NCI-H1930 (cell line): Measurements from ENCODE around the gene PRKG1.

Source experiments
- DNase-seq, 2 experiments: peaks; one replicate each; lab custom pipeline; 2025; lab: John Stamatoyannopoulos, UW

PRKG1 gene

DNA sequence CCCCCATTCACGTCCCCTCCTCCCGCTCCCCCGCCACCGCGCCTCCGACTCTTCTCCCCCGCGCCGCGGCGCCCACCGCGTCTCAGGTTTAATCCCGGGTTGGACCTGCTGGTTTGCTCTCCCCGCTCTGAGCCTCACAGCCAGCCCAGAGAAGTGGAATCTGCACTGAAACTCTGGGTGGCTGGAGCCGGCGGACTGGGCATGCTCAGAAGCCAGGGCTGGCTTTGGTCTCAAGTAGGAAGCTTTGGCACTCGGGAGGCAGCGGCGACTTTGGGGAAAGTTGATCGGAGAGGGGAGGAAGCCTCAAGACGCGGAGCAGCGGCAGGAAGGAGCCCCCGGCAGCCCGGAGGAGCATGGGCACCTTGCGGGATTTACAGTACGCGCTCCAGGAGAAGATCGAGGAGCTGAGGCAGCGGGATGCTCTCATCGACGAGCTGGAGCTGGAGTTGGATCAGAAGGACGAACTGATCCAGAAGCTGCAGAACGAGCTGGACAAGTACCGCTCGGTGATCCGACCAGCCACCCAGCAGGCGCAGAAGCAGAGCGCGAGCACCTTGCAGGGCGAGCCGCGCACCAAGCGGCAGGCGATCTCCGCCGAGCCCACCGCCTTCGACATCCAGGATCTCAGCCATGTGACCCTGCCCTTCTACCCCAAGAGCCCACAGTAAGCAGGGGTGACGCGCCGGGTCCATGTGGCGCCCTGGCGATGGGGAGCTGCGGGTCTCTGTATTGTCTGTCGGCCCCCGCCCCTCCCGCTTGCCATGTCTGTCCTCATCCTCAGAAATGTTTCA, at the start of gene PRKG1:
Gene PRKG1 (plus strand): TSS at position 250 of the 791 bp plus-strand sequence.
- no peak for DNase-seq

DNA sequence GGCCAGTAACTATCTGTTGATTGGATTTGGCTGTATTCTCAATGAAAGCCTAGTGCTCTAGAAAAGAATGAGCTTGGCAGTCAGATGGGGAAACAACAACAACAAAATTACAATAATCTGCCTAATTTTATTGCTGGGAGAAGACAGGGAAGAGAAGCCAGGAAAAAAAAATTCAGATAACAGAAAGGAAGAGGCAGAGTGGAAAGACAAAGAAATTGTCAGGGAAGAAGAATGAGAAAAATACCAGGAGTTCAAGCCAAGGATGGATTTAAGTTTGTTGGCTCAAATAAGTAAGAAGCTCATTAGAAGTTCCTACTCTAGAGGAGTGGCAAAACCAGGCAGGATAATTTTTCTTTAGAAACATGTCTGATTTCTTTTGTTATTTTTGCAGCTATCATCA, 45.9 kb upstream of the PRKG1 start:
- no peak for DNase-seq

DNA sequence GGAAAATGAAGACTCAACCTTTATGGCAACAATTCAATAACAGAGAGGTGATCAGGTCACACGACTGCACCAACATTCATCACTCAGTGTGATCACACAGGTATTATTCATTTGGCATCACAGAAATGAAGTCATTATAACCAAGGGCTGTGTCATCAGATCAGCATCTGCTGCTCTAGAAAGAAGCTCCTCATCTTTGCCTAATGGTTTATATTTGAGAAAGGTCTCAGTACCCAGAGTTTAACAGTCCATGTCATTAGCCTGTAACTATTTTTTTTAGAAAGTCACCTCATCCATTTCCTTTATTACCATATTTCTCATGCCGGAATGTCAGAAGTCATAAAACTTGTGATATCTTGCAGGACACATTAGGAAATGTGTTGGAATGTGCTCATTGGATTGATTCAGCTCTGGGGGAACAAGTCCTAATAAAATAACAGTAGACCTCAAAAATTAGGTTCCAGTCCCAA, 45.1 kb upstream of the PRKG1 start:
- DNase-seq, result no peak

DNA sequence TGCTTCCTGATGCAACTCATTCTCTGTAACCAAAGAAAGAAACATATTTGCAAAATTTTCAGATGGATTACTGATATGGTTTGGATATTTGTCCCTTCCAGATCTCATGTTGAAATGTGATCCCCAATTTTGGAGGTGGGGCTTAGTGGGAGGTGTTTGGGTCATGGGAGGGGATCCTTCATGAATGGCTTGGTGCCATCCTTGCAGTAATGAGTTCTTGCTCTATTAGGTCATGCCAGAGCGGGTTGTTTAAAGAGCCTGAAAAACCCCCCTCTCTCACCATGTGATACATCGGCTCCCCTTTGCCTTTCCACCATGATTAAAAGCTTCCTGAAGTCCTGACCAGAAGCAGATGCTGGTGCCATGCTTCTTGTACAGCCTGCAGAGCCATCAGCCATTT, 43.8 kb upstream of the PRKG1 start:
- no peak for DNase-seq

GRCh38 chr10:51031950-51032349, 42.3 kb upstream of the PRKG1 start:
- DNase-seq, result no peak

- DNase-seq, result no peak
These were observed 39.5 kb upstream of the PRKG1 start for GRCh38 chr10:51034769-51035168.

DNA sequence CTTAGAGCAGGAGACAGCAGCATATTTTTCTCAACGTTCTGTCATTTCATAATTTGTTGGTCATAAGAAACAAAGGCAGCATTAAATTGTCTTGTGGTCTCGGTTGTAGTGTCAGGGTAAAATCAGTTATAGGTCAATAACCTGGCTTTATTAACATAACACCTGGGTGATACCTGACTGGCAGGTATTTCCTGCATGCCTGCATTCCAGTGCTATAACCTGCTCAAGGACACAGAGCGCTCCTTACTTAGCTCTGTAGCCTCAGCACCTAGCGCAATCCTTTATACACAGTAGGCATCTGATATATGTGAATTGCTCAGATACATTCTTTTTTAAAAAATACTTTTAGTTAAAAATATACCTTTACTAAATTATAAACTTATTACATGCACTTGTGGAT, 38.9 kb upstream of the PRKG1 start:
- no peak for DNase-seq

GRCh38 chr10:51045871-51046270, 28.4 kb upstream of the PRKG1 start:
- no peak for DNase-seq

DNA sequence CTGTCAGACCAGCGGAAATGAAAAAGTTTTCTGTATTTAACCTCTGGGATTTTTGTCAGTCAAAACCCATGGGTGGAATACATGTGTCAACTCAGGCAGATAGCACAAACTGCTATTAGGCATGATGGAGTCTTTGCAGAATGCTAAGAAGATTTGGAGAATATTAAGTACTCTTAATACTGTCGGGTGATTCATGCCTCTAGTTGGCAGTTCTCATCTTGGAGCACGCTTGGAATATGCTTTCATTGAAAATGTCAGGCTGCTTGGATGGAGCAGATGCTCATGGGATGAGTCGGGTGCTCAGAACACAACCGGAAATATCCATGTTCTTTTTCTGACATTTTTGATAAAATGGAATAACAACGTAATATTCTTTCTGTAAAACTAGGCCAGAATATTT, 27.6 kb upstream of the PRKG1 start:
- no peak for DNase-seq

GRCh38 chr10:51047857-51048256, 26.4 kb upstream of the PRKG1 start:
- DNase-seq, result no peak

DNA sequence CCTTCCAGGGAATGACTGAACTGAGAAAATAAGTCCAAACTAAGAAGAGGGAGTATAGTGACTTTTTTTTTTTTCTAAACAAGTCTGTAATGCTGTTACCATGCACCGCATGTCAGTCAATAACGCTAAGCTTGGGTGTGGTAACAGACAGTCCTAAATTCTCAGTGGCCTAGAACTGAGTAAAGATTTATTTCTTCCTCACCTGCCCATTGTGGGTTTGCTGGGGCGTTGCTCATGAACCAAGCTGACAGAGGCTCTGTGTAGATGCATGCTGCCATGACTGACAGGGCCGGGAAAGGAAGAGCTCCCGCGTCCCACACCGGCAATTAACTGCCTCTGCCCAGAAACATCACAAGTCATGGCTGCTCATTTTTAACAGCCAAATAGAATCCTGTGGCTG, 25.5 kb upstream of the PRKG1 start:
- DNase-seq, result no peak

GRCh38 chr10:51052163-51052562, 22.1 kb upstream of the PRKG1 start:
- no peak for DNase-seq

- DNase-seq, result no peak
These were observed 16.4 kb upstream of the PRKG1 start for GRCh38 chr10:51057925-51058324.

GRCh38 chr10:51063166-51063565, 11.1 kb upstream of the PRKG1 start:
- no peak for DNase-seq

DNA sequence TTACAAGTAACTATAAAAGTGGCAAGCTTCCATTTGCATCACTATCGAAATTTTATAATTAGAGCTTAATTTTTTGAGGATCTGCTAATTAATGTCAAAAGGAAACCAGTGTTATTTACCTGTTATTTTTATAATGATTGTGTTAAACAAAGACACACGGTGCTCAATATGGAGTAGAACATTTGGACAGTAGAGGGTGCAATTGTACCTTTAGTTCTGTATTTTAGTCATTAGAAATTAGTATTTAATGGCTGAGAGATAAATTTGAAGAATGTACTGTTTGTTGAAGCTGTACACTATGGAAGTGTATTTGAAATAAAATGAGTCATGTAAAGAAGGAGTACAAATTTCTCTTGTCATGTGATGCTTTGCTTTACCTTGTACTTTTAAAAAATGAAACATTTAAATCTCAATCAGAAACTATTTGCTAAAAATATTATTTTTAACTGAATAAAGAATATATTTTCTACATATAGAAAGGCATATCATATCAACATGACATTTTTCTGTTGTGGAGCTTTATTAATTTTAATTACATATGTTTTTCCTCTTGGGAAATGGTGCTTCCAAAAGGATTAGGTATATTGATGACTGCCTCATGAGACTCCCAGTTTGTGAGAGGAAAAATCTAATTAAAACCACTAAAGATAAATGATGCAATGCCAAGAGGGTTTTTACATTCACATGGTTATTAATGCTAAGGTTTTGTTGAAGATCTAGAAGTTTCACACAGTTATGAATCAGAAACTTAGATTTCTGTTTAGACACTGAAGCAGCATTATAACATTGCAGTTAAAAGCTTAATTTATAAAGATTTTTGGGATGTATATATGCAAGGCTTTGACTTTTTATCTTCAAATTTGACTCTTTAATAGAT, 10.4 kb upstream of the PRKG1 start:
- no peak for DNase-seq

DNA sequence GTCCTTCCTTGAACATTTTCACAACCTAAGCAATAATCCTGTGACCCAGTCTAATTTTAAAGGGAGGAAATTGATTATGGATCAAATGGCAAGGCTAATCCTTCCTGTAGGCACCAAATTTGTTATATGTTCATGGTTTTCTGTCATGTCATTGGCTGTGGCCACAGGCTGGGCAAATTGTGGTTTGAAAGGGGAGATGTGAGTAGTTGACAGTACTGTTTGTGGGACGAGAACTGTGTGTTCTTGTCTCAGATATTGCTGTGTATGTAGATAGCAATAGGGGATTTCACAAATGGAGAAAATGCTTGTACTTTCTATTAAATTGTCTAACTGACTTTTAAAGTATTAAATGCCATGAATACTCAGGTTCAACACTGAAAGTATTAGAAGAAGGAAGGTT, 8.1 kb upstream of the PRKG1 start:
- no peak for DNase-seq

DNA sequence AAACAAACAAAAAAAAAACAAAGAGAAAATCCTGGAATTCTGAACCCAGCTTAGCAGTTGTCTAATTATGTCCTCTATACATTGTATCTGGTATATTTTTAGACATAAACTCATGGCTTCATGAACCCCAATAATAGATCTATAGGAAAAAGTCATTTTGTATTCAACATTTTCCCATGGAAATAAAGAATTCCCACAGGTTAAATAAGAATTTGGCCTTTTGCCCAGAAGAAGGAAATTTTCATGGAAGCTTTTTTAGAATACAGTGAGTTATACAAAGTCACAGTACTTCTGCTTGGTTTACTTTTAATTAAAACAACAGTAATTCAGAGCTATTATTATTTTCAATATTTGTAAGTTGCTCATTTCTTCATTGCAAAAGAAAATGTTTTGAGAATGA, 2.1 kb upstream of the PRKG1 start:
- DNase-seq, result no peak

GRCh38 chr10:51072921-51073434, 1.3 kb upstream of the PRKG1 start:
- DNase-seq, result no peak

GRCh38 chr10:51073453-51074237, 642 bp upstream of the PRKG1 start:
- no peak for DNase-seq

DNA sequence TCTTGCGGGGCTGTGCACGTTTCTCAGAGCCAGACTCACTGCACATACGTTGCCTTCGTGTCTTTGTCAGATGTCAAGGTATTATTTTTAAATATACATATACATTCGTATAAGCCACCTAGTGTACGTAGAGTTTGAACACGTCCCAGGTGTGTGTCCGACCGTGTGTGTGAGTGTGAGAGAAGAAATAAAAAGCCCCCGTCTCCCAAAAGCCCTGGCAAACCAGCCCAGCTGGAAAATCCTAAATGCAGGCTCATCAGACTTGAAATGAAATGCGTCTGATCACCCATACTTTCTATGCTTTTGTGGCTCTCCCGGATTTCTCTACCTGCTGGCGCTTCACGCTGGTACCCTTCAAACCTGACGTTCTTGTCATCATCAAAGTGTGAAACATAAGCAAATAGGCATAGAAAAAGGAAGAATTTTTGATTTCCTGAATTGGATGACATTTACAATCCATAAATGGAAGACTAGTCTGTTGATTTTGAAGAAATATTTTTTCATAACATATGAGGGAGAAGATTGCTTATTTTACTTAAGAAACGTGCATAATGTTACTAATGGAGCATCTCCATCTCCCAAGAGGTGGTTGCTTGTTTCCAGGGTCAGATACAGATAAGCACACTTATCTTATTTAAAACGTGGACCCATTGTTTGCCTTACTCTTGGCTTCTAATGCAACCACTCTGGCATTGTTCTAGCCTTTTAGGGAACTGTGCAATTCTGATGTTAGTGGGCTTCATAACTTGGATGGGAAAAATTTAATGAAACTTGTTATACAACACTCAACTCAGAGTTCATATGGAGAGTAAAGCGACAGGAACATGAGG, 971 bp downstream of the PRKG1 start:
- no peak for DNase-seq

DNA sequence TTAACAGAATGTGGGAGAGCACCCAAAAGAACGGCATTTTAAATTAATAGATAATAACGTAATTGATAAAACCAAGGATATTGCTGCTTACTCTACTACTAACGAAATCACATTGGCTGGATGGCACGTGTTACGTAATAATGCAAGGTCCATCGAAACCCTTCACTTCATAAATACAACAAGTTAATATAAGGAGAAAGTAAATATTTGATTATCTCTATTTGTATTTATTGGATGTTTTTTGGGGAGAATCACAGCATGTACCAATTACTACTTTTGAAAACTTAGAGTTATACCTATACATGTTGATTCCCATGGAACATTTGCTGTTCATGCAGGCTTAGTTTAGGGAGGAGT, 1.6 kb downstream of the PRKG1 start:
- DNase-seq, result no peak
